ENCODE data around the gene LDB2.

Gene LDB2

DNA sequence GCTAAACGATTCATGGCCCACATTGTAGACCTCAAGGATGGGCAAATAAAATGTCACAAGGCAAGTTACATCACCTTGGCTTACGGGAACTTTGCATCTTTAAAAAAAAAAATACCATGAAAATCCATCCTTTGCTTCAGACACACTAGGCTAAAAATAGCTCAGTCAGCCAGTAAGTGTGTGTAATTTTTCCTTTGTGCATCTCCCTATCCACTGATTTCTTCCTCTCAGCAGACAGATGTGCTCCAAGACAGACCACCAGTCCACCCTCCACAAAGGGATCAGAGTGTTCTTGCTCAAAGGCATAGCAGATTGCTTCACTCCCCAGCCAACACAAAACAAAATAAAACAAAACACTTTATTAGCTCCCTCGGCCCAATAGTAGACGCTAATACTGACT lies 14.6 kb downstream of the LDB2 start:
- no peak for DNase-seq

- DNase-seq = no peak
These were observed 17.1 kb downstream of the LDB2 start for GRCh38 chr4:16881151-16881884.

DNA sequence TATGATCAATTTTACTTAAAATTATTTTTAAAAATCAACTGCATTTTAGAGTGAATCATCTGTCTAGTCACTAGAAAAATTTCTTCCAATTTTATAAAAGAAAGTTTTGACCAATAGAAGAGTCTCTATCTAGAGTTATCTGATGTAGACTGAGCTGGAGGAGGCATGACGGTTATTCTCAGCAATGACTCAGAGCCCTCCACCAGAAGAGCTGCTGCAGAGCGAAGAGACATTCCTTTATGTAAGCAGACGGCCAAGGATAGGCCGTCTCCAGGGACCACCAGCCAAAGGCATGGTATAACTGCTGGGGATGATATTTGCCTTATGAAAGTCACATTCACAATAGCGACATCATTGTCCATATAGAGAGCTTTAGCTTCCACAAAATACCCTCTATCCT lies 23.0 kb downstream of the LDB2 start:
- DNase-seq = no peak

DNA sequence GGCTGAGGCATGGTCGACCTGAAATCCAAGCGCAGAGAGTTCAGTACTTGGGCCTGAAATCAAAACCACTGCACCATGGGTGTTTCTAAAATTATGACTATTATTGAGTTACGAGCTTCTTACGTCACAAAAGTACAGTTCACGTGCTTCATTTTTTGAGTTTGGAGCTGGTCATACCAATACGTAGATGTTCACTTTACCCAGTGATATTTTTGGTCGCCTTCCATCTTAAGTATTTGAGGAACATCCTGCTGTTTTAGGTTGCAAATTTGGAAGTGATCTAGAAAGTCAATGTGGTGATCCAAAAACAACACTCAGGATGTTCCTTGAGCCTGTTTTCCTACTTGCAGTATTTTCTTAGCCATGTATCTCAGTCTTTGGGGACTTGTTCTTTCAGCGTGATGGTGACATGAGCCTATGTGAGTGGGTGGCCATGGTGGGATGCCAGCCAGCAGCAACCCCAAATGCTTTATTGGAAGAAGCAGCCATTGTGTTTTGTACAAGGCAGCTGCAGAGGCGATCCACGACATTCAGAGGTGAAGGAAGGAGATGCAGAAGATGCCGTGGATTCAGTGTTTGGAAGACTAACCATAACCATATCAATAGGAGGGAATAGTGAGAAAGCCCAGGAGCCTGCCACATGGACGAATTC lies 28.7 kb downstream of the LDB2 start:
- no peak for DNase-seq

DNA sequence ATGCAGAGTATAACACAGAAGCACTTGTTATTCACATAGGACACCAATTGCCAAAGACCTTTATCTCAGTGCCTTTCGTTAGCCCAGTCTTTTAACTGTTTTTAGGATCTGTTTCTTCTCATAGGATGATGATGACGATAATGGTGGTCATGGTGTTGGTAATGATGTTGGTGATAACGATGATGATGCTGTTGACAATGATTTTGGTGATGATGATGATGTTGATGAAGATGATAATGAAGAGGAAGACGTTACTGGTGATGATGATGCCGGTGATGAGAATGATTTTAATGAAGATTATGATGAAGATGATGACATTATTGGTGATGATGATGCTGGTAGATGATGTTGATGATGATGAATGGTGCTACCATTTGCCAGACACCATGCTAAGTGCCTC lies 29.8 kb downstream of the LDB2 start:
- no peak for DNase-seq

DNA sequence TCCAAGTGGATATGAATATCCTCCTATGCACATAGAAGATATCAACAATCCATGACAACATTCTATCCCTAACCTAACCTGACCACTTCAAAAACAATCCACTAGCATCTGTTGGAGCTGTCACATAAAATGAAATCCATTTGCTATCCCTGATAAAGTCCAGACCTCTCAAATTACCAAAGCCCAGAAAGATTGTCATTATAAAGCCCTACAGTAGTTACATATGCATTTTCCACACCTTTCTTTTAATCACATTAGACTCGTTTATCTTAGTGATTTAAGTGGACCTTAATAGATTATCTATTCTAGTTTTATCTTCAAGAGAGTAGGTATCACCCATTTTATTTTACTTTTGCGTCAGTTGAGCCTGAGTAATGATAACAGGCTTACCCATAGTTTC lies 30.6 kb downstream of the LDB2 start:
- no peak for DNase-seq

DNA sequence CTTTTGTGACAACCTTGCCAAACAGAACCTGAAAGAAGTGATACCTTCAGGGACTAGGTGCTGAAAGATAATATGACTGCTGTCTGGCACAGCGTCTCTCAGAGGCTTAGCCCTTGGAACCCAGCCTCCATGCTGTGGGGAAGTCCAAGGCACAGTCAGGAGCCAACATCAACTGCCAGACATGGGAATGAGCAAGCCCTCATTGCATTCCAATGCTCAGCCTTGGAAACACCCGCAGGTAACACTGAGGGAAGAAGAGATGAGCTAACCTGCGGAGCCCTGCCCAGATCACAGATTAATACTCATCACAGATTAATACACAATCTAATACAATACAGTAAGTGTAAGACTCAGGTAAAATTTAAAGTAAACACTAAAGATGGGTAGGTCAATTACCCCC lies 31.5 kb downstream of the LDB2 start:
- DNase-seq = no peak

DNA sequence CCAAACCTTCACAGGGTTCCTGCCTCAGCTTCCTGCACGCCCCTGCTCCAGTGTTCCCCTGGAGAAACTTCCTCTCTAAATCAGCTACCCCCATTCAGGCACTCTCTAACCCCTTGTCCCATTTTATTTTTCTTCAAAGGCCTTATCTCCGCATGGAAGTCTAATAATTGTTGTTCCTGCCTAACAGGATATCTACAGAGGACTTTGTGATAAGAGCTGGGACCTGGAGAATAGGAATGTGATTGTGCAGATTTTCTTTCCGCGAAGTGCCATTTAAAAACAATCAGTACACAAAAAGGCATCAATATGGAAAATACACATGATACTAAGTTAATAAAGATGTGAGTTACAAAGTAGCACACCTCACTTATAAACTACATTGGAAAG lies 32.6 kb downstream of the LDB2 start:
- no peak for DNase-seq

GRCh38 chr4:16865209-16865896 lies 33.1 kb downstream of the LDB2 start:
- DNase-seq = no peak

DNA sequence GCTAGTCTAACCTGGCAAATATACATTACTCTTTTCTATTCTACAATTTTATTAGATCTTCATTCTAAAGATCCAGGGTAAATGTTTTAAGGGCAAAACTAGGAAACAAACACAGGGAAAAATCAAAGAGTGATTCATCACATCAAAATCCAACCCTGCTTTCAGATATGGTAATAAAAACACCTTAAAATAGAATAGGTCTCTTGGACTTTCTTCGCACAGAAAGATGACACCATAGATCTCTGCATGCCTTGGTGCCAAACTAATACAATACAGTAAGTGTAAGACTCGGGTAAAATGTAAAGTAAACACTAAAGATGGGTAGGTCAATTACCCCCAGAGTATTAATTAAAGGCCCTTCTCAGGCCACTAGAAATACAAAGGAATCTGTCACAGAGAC lies 34.2 kb downstream of the LDB2 start:
- DNase-seq = no peak

GRCh38 chr4:16862697-16863096 lies 35.7 kb downstream of the LDB2 start:
- DNase-seq = no peak

GRCh38 chr4:16860516-16860915 lies 37.9 kb downstream of the LDB2 start:
- DNase-seq = no peak

GRCh38 chr4:16859031-16859430 lies 39.4 kb downstream of the LDB2 start:
- DNase-seq = no peak

DNA sequence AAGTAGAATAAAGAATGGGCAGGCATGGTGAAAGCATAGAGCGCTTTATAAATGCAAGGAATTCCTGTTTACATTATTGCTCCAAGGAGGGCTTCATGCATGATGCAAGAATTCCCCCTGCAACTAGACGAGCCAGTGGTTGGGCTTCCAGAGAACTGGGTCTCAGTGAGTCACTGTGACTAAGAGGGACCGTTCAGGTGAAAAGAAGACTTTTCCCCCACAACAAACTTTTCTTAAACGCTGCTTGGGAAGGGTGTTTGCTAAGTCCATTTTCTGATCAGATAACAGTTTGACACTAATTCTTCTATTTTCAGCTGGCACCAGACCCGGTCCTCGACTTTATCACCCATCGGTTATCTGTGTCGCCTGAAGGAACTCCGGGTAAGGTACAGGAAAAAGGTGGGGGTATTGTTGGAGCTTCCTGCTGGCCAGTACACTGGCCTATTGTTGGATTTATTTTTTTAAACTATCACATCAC lies 40.1 kb downstream of the LDB2 start:
- DNase-seq = no peak

GRCh38 chr4:16857425-16857824 lies 41.0 kb downstream of the LDB2 start:
- DNase-seq = no peak

GRCh38 chr4:16853640-16854039 lies 44.8 kb downstream of the LDB2 start:
- DNase-seq = no peak

DNA sequence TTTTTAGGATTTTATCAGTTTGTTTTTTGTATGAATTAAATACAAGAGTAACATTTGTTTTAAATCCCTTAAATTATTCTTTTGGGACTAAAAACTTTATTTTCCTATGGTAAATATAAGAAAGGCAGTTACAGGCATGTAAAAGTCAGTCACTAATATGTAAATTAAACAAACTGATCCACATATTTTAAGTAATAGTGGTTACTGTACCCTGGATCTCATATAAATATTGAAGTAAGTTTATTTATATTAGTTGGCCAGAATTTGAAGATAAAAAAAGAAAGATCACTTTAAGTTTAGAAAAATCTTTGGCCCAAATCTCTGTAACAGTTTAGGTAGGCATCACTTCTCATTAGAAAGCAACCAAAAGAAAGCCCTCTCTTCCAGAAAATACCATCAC lies 45.8 kb downstream of the LDB2 start:
- DNase-seq = no peak

DNA sequence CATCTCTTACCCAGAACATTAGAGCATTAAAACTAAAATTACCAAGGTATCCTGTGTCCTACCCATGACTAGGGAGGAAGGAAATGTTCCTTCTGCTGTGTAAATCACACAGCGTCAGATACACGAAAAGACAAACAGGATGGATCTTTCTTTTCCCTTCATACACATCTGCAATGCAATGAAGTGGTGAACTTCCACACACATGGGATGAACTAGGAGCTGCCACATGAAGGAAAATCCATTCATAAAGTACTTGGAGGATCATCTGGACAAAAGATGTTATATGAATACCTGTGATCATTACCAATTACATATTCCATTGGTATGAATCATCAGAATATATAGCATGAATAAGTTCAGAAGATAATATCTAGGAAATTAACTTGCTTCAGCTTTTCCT lies 46.2 kb downstream of the LDB2 start:
- no peak for DNase-seq

DNA sequence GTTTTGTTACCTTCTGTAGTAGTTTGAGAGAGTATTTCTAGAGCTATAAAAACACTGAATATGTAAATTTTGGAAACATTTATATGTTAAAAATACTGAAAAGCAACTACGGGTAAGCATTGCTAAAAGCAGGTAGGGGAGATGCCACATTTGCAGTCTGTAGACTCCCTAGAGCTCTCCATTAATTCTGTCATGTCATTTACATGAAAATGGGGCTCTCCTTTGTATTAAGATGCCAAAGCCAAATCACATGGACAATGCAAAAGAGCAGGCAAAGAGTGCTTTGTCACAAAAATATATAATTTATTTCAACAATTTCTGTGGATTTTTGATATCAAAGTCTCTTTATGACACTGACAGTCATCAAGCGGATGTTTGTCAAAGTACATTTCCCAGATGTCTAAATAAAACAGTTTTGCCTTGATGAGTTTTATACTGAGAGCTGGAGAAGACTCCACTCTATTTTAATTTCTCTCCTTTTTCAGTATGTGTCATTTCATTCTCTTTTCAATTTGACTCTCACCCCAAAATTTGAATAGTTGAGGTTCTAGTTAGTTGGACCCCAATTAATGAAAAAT lies 51.8 kb downstream of the LDB2 start:
- no peak for DNase-seq

DNA sequence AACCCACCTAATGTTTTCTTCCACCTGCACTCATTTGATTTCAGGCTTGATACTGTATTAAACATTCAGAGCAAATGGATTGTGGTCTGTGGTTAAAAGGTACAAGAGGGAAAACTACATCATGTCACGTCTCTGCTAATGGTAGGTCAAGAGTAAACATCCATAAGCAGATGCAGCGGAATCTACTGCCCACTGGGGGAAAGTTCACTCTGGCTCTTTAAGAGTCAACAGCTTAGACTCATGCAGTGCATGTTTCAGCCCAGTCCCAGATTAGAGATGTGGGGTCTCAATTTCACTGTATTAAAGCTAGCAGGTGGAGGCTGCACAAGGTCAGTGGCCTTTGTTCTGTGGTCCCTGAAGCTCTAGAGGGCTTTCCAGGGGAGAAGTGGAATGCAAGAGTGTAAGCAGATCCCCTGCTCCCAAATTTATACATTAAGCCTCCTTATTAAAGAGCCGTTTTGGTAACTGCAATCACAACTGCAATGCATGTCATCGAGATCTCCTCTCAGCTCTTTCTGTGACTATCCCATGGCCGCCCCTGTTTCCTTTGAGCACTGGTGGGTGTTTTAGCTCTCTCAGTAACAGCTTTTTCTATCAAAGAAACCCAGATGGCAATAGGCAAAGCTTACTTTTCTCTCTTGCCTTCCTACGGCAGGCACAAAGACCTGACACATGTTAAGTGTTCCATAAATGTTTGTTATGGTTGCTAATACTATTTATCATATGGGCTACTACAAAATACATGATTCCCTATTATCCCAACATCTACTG lies 53.4 kb downstream of the LDB2 start:
- no peak for DNase-seq

GRCh38 chr4:16843831-16844508 lies 54.5 kb downstream of the LDB2 start:
- no peak for DNase-seq

DNA sequence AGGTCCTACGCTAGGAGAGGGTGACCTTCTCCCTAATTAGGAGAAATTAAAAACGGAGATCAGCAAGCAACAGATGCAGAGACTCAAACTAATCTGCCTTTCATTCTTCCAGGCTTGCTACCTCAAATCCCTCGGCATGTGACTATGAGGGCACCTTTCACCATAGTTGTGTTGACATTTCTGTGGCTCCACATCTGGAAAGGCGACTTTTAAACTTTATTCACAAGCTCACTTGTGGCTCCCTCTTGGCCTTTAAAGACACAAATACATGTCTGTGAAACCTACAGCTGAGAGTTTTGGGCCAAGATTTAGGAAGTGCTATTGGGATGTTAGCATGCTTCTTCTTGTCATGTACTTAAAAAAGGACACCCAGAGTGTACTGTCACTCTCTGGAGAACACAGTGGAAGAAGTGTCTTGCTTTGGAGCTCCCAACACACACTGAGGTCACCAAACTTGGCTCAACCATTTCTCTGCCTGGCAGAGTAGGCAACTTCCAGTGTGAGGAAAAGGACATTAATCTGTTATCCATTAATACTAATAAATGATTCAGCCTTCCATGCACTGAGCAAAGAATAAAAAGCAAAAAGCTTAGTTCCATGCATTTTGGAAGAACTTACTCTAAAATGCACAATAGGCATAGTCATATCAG lies 60.1 kb downstream of the LDB2 start:
- DNase-seq = no peak
